Activated gamma-delta T cell (primary cell): ENCODE measurements around the gene N4BP2.

ENCODE experiments used
- DNase-seq: peaks from one replicate; lab custom pipeline; 2025; lab: John Stamatoyannopoulos, UW

Gene N4BP2

GRCh38 chr4:40152637-40153036 lies 96.0 kb downstream of the N4BP2 start:
- DNase-seq: no peak

GRCh38 chr4:40157436-40157835 lies 100.8 kb downstream of the N4BP2 start:
- DNase-seq: no peak

- DNase-seq: no peak
Observed at GRCh38 chr4:40160258-40160657, 103.6 kb downstream of the N4BP2 start.

- no peak for DNase-seq
Observed at GRCh38 chr4:40164459-40164858, 107.8 kb downstream of the N4BP2 start.

GRCh38 chr4:40165916-40166315 lies 109.3 kb downstream of the N4BP2 start:
- no peak for DNase-seq

- DNase-seq: no peak
Observed at GRCh38 chr4:40168070-40168469, 111.4 kb downstream of the N4BP2 start.

- DNase-seq: no peak
Observed at GRCh38 chr4:40170588-40170987, 113.9 kb downstream of the N4BP2 start.

GRCh38 chr4:40173470-40173875 lies 116.8 kb downstream of the N4BP2 start:
- no peak for DNase-seq

GRCh38 chr4:40176602-40177001 lies 120.0 kb downstream of the N4BP2 start:
- DNase-seq: no peak

GRCh38 chr4:40177591-40177990 lies 120.9 kb downstream of the N4BP2 start:
- no peak for DNase-seq

GRCh38 chr4:40178672-40179071 lies 122.0 kb downstream of the N4BP2 start:
- DNase-seq: no peak

GRCh38 chr4:40179360-40179759 lies 122.7 kb downstream of the N4BP2 start:
- no peak for DNase-seq

- DNase-seq: no peak
Observed at GRCh38 chr4:40180356-40180755, 123.7 kb downstream of the N4BP2 start.

- DNase-seq: no peak
Observed at GRCh38 chr4:40182001-40182400, 125.4 kb downstream of the N4BP2 start.

GRCh38 chr4:40182954-40183353 lies 126.3 kb downstream of the N4BP2 start:
- DNase-seq: no peak

- DNase-seq: no peak
Observed at GRCh38 chr4:40183615-40184411, 127.2 kb downstream of the N4BP2 start.

GRCh38 chr4:40185830-40186664 lies 129.4 kb downstream of the N4BP2 start:
- DNase-seq: no peak

- DNase-seq: no peak
Observed at GRCh38 chr4:40186665-40187014, 130.0 kb downstream of the N4BP2 start.

GRCh38 chr4:40187386-40187906 lies 130.8 kb downstream of the N4BP2 start:
- no peak for DNase-seq

- no peak for DNase-seq
Observed at GRCh38 chr4:40190019-40190418, 133.4 kb downstream of the N4BP2 start.

- no peak for DNase-seq
Observed at GRCh38 chr4:40190465-40190864, 133.8 kb downstream of the N4BP2 start.

GRCh38 chr4:40190880-40191815 lies 134.5 kb downstream of the N4BP2 start:
- DNase-seq: no peak
